GM10248 (cell line): ENCODE data around the gene DTX4.
A peak's percentile ranks its signal among the peaks of the same experiment; 100 is the strongest.

Experiments used
- CTCF ChIA-PET: fragments of 300-600 bp; sonication (Branson Sonifier 250); formaldehyde crosslinking; extraction: SDS; loops from one replicate; lab custom pipeline; 2021; ENCODE audit warnings: antibody characterized with exemption; lab: Yijun Ruan, JAX
- POLR2A ChIA-PET: fragments of 350-650 bp; sonication (Branson Sonifier 250); formaldehyde crosslinking; extraction: SDS; loops from one replicate; lab custom pipeline; 2020; ENCODE audit warnings: antibody characterized with exemption; lab: Yijun Ruan, JAX
- DNase-seq: peaks from one replicate; pipeline ENCODE4 v3.0.0; 2012; ENCODE audit errors: extremely low spot score
- CTCF ChIP-seq: IDR thresholded peaks from 2 replicates; pipeline ENCODE4 v1.5.1; 2012; ENCODE audit warnings: mild to moderate bottlenecking, low read depth; ENCODE audit errors: extremely low read depth, missing control alignments, control extremely low read depth

DTX4 gene

GRCh38 chr11:59172345-59173079, 580 bp downstream of the DTX4 start:
- ChIA-PET POLR2A (interaction anchor here (1.5 kb wide), 1 partner anchor 13 kb away, joined by 10 read pairs; no protein-coding TSS in a partner anchor), CTCF (interaction anchor here (1.0 to 26.3 kb wide), 41 partner anchors 9 to 504 kb away, joined by 3 to 962 read pairs (median 7); partner anchors contain the start of genes FAM111A, MPEG1, OR5A1 and OR5A2)
- TF ChIP-seq CTCF, result no peak
- peak; percentile 68 for DNase-seq

GRCh38 chr11:59173080-59173963, 1.4 kb downstream of the DTX4 start:
- DNase-seq, result no peak
- ChIA-PET CTCF (interaction anchor here (1.1 to 26.3 kb wide), 10 partner anchors 15 to 262 kb away, joined by 3 to 962 read pairs (median 18); partner anchors contain the start of genes FAM111A, MPEG1 and OR5A1), POLR2A (no interaction called here)
- TF ChIP-seq CTCF, result no peak

- POLR2A ChIA-PET, result no interaction called here
- CTCF ChIA-PET, result interaction anchor here (1.1 to 26.3 kb wide), 4 partner anchors 16 to 257 kb away, joined by 3 to 962 read pairs (median 42); partner anchors contain the start of gene MPEG1
- DNase-seq, result no peak
- no peak for TF ChIP-seq CTCF
Measured at GRCh38 chr11:59173964-59174663, 2.2 kb downstream of the DTX4 start.

- TF ChIP-seq CTCF, result no peak
- POLR2A ChIA-PET, result no interaction called here
- no peak for DNase-seq
- CTCF ChIA-PET, result interaction anchor here (1.7 to 26.3 kb wide), 3 partner anchors 17 to 256 kb away, joined by 8 to 962 read pairs (median 77); partner anchors contain the start of gene MPEG1
Measured at GRCh38 chr11:59174664-59175033, 2.7 kb downstream of the DTX4 start.

GRCh38 chr11:59175091-59175501, 3.2 kb downstream of the DTX4 start:
- DNase-seq, result no peak
- ChIA-PET CTCF (interaction anchor here (1.7 to 26.3 kb wide), 3 partner anchors 17 to 256 kb away, joined by 8 to 962 read pairs (median 77); partner anchors contain the start of gene MPEG1), POLR2A (no interaction called here)
- TF ChIP-seq CTCF, result no peak

GRCh38 chr11:59176330-59176729, 4.4 kb downstream of the DTX4 start:
- ChIA-PET CTCF (interaction anchor here (1.7 to 26.3 kb wide), 3 partner anchors 18 to 254 kb away, joined by 8 to 962 read pairs (median 77); partner anchors contain the start of gene MPEG1), POLR2A (no interaction called here)
- DNase-seq, result no peak
- TF ChIP-seq CTCF, result no peak
